ENCODE results near the gene KLRC2. TPM values are rescaled to one million over a fixed set of nuclear protein-coding genes. Genes with fewer than 3 reads are reported as not detected.
"Not testable (repeated sequence)": the region's sequence is repeated elsewhere in the genome, so short reads cannot be mapped to it uniquely, and the experiment has no call there.

KLRC2 gene
- total RNA-seq, 1 donor from 2014 or later = 1.5 TPM

GRCh38 chr12:10395390-10395998 is 40.3 kb downstream of the KLRC2 start:
- Histone ChIP-seq H3K4me1 (no peaks in the 10 kb centered on the region), H3K9me3 (no peaks in the 10 kb centered on the region), H3K36me3 (no peaks in the 10 kb centered on the region), H3K27me3 (no peaks in the 10 kb centered on the region), H3K4me3 (no peak overlapping the region), H3K27ac (peak overlapping the region; percentile 0)
- no peak for TF ChIP-seq CTCF (IDR thresholded peaks at IDR 0.05)
- TF ChIP-seq POLR2A (IDR thresholded peaks at IDR 0.05) = no peak
- no peak for TF ChIP-seq POLR2AphosphoS5 (IDR thresholded peaks at IDR 0.05; ENCODE audit: insufficient read depth in 1 of 2, low read depth in 1 of 2)
- intact Hi-C loops (cut with DNase I) = no loop called here
- DNase-seq (ENCODE audit: extremely low spot score in 2 of 2) = no peak

DNA sequence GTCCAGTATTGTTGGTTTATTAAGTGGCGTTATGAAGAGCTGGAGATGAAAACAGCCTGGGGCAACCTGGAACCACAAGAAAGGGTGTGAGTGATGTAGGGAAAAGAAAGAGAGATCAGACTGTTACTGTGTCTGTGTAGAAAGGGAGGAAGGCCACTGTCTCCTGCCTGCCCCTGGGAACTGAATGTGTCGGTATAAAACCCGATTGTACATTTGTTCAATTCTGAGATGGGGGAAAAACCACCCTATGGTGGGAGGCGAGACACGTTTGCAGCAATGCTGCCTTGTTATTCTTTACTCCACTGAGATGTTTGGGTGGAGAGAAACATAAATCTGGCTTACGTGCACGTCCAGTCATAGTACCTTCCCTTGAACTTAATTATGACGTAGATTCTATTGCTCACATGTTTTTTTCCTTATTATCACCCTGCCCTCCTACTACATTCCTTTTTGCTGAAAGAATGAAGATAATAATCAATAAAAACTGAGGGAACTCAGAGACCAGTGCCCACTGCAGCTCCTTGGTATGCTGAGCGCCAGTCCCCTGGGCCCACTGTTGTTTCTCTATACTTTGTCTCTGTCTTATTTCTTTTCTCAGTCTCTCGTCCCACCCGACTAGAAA is 41.2 kb downstream of the KLRC2 start:
- DNase-seq (ENCODE audit: extremely low spot score in 2 of 2); H3K4me3 ChIP-seq; intact Hi-C loops (cut with DNase I); H3K36me3 ChIP-seq; H3K4me1 ChIP-seq; H3K9me3 ChIP-seq; H3K27me3 ChIP-seq: not testable (repeated sequence)
- H3K27ac ChIP-seq = peak overlapping the region; percentile 0

- H3K9me3 ChIP-seq = no peaks in the 10 kb centered on the region
- no peak for DNase-seq (ENCODE audit: extremely low spot score in 2 of 2)
- no peaks in the 10 kb centered on the region for H3K4me1 ChIP-seq
- intact Hi-C loops (cut with DNase I) = no loop called here
- H3K27ac ChIP-seq = no peak overlapping the region
- no peak for TF ChIP-seq CTCF (IDR thresholded peaks at IDR 0.05)
- TF ChIP-seq POLR2AphosphoS5 (IDR thresholded peaks at IDR 0.05; ENCODE audit: insufficient read depth in 1 of 2, low read depth in 1 of 2) = no peak
- TF ChIP-seq POLR2A (IDR thresholded peaks at IDR 0.05) = no peak
- H3K4me3 ChIP-seq = no peak overlapping the region
- H3K36me3 ChIP-seq = no peaks in the 10 kb centered on the region
- no peaks in the 10 kb centered on the region for H3K27me3 ChIP-seq
Observed at GRCh38 chr12:10393291-10393690, 42.5 kb downstream of the KLRC2 start.

DNA sequence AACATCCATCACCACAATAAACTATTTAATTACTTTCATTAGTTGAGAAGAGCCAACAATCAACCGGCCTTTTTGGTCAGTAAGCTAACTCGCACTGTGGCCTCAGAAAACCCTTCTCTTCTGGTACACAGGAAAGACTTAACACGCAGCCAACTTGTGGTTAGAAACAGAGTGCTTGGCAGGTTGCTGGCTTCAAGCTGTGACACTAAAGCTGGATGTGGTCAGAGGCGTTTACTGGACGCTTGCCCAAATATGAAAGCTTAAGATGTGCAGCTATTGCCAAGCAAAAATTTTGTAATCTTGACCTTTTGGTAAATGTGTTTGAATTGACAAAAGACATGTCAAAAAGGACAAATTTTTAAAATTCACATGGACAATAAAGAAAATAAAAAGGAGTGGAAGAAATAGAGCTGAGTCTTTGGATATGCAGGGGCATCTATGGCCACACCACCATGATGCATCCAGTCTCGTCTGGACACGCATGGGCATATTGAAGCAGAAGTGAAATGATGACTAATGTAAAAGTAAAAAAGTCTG is 43.3 kb downstream of the KLRC2 start:
- Histone ChIP-seq H3K27me3 (no peaks in the 10 kb centered on the region), H3K36me3 (no peaks in the 10 kb centered on the region), H3K4me1 (no peaks in the 10 kb centered on the region), H3K9me3 (no peaks in the 10 kb centered on the region), H3K4me3 (no peak overlapping the region), H3K27ac (no peak overlapping the region)
- TF ChIP-seq CTCF (IDR thresholded peaks at IDR 0.05) (no peak), POLR2AphosphoS5 (IDR thresholded peaks at IDR 0.05; ENCODE audit: insufficient read depth in 1 of 2, low read depth in 1 of 2) (no peak), POLR2A (IDR thresholded peaks at IDR 0.05) (no peak)
- DNase-seq (ENCODE audit: extremely low spot score in 2 of 2) = no peak
- intact Hi-C loops (cut with DNase I) = no loop called here

GRCh38 chr12:10390991-10391390 is 44.8 kb downstream of the KLRC2 start:
- H3K27me3 ChIP-seq; DNase-seq (ENCODE audit: extremely low spot score in 2 of 2); H3K36me3 ChIP-seq; H3K4me1 ChIP-seq; intact Hi-C loops (cut with DNase I); H3K27ac ChIP-seq; H3K9me3 ChIP-seq; H3K4me3 ChIP-seq: not testable (repeated sequence)

DNA sequence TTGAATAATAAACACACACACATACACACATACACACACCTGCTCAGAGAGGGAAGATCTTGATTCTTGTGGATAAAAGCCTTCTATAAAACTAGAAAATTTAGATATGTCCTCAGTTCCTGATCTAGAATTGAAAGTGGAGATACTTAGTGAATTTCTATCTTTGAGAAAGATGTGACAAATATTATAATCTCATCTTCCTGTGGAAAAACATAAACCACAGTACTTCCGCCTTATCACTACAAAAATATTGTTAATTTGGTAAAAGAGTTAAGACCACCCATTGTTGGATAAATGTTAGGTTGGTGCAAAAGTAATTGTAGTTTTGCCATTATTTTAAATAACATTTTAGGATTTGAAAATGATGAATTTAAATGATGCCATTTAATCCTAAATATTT is 45.9 kb downstream of the KLRC2 start, which contains the start of gene KLRK1:
KLRK1 (minus strand) TSS at position 138 of the 400 bp plus-strand sequence. CDS start 1,231 bp downstream, outside the sequence.
- no peak within 1 kb of the TSS for H3K27ac ChIP-seq
- no peaks in the 10 kb centered on the region for H3K27me3 ChIP-seq
- no peaks in the 10 kb centered on the region for H3K9me3 ChIP-seq
- no peak for DNase-seq (ENCODE audit: extremely low spot score in 2 of 2)
- intact Hi-C loops (cut with DNase I) = no loop called here
- no peaks in the 10 kb centered on the region for H3K4me1 ChIP-seq
- H3K36me3 ChIP-seq = no peaks in the 10 kb centered on the region
- H3K4me3 ChIP-seq = no peak within 1 kb of the TSS
- TF ChIP-seq POLR2A (IDR thresholded peaks at IDR 0.05) (no peak), POLR2AphosphoS5 (IDR thresholded peaks at IDR 0.05; ENCODE audit: insufficient read depth in 1 of 2, low read depth in 1 of 2) (no peak), CTCF (IDR thresholded peaks at IDR 0.05) (no peak)

Data from vagina (tissue), 2 donors.